ENCODE measurements around the gene KRTAP4-4.

GRCh38 chr17:41125064-41125463 lies 35.5 kb downstream of the KRTAP4-4 start:
- TF ChIP-seq, protein P1, sequence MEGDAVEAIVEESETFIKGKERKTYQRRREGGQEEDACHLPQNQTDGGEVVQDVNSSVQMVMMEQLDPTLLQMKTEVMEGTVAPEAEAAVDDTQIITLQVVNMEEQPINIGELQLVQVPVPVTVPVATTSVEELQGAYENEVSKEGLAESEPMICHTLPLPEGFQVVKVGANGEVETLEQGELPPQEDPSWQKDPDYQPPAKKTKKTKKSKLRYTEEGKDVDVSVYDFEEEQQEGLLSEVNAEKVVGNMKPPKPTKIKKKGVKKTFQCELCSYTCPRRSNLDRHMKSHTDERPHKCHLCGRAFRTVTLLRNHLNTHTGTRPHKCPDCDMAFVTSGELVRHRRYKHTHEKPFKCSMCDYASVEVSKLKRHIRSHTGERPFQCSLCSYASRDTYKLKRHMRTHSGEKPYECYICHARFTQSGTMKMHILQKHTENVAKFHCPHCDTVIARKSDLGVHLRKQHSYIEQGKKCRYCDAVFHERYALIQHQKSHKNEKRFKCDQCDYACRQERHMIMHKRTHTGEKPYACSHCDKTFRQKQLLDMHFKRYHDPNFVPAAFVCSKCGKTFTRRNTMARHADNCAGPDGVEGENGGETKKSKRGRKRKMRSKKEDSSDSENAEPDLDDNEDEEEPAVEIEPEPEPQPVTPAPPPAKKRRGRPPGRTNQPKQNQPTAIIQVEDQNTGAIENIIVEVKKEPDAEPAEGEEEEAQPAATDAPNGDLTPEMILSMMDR (conservative IDR thresholded peaks at IDR 0.05), result no peak
- TF ChIP-seq ZFX (IDR thresholded peaks at IDR 0.05), result no peak

Data from C4-2B (cell line).